NCI-H345 treated with DMSO at 0.1 percent for 48 hours (cell line): ENCODE data around the gene KCNJ14.

Experiments
- DNase-seq: peaks from one replicate; lab custom pipeline; 2025; ENCODE audit not compliant: unreplicated experiment; lab: John Stamatoyannopoulos, UW

The KCNJ14 gene

DNA sequence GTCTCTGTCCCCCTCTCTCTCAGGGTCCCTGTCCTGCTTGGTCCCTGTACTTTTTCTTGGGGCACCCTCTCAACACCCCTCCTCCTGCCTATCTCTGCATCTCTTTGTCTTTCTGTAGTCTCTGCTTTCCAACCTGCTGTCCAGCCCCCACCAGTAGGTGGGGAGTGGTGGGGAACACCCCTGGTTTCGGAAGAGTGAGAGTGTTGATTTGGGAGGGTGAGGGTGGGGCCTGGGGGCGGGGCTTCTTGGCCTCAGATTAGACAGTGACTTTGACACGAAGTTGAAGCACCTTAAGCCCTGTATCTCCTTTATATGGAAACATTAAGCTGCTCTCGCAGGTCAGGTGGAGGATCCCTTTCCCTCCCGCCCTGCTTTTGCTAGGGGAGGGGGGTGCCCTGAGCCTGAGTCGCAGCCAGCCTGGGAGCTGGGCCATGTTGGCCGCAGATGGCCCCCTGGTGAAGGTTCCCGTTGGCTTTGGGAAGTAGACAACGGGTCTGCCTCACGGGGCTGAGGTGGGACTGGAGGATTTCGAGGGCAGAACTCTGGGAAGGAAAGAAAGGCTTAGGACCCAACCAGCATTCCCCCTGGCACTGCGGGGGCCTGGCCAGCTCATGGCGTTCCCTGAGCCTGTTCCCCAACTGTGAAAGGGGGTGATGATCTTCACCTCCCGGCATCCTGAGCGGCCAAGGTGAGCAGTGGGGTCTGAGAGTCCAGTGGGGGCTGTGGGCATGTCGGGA, at the start of gene KCNJ14:
Gene KCNJ14, plus strand, starts transcription at position 404 of the 737 bp plus-strand sequence. CDS start 6,151 bp downstream, outside the sequence.
- DNase-seq = no peak

DNA sequence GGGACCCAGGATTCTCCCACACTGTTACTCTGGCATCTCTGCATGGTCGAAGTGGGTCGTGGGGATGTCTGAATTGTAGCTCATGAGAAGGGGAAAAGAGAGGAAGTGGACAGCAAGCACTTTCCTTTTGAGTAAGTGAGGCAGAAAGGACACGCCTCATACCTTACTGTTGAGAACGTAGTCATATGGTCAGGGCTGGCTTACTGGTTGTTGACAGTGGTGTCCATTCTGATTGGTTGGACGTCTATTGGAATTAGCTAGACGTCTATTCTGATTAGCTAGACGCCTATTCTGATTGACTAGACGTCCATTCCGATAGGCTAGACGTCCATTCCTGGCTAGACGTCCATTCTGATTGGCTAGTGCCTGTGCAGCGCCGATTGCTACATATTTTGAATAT, 49.5 kb upstream of the KCNJ14 start:
- no peak for DNase-seq

DNA sequence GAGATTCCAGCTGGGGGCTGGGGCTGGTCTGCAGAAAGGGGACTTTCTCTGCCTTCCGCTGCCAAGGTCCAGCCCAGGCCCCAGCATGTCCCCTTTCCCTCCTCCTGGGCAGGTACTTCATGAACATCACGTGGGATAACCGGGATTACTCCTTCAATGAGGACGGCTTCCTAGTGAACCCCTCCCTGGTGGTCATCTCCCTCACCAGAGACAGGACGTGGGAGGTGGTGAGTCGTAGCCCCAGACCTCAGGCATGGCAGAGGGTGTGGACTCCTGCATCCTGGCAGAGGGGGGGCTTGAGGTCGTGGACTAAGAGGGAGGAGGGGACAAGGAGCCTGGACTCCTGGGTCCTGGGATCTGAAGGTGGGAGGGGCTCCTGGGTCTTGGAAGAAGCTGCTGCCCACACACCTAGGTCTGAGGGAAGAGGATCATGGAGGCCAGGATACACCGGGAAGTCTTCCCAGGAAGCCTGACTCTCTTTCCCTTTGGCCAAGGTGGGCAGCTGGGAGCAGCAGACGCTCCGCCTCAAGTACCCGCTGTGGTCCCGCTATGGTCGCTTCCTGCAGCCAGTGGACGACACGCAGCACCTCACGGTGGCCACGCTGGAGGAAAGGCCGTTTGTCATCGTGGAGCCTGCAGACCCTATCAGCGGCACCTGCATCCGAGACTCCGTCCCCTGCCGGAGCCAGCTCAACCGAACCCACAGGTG, 41.3 kb upstream of the KCNJ14 start:
- no peak for DNase-seq

DNA sequence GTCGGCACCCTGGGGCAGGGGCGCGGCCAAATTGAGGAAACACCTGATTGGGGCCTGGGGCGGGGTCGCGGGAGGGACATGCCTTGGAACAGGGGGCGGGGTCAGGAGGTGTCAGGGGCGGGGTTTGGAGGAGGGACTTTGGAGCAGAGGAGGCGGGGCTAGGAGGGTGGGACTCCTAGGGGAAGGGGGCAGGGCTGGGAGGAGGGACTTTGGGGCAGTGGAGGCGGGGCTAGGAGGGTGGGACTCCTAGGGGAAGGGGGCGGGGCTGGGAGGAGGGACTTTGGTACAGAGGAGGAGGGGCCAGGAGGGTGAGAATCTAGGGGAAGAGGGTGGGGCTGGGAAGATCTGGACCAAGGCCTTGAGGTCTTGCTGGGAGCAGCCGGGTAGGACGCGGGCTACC, 40.0 kb upstream of the KCNJ14 start:
- no peak for DNase-seq

DNA sequence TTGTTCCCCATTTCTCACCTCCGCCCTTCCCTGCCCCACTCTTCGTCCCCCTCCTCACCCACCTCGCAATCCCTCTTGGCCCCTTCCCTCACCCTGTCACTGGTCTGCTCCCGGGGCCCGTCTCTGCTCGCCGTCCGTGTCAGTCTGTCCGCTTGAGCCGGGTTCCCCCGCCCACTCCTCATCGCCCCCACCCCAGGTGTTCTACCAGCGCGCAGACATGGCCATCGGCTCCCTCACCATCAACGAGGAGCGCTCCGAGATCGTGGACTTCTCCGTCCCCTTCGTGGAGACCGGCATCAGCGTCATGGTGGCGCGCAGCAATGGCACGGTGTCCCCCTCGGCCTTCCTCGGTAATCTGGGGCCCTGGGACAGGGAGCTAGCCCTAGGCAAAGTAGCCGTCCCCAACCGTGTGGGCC, 39.6 kb upstream of the KCNJ14 start:
- DNase-seq = no peak

DNA sequence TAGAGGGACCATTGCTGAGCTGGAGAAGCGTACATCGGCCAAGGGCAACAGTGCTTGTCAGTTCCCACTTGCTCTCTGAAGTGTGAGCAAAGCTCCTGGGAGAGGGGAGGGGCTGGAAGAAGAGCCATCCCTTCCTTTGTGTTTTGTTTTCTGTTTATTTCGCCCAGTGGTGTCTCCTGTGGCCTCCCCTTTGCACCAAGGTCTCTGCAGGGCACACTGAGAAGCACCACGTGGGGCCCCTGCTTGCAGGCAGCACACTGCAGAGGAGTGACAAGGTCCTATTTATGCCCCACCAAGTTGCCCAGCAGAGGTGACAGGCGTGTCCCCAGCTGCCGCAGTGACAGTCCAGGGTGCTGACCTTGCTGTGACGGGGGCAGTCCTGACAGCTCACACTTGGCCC, 38.0 kb upstream of the KCNJ14 start:
- no peak for DNase-seq

DNA sequence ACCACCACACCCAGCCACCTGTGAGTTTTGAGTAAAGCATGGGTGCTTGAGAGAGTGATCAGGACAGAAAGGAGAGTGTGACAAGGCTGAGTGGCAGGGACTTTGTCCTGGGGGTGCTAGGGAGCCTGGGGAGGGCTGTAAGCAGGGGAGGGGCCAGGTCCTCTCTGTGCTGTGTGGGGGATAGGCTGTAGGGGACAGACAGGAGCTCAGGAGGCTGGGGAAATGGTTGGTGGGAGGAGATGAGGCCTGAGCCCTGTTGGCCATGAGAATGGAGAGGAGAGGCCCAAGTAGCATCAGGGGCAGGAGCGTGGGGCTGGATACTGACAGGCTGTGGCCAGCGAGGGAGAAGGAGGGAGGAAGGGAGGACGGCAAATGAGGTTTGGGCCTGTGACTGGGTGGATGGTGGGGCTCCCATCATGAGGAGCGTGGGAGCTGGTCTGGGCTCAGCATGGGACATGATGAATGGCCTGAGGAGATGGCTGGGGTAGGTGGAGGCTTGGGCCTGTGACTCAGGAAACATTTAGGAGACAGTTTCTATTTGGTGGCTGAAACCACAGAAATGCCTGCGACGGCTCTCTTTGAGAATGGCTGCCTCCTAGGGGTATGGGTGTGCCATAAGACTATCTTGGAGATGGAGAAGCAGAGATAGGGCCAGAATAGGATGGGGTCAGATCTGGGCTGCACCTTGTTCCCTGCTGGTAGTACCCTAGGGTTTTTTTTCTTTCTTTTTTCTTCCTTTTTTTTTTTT, 36.9 kb upstream of the KCNJ14 start:
- DNase-seq = no peak

DNA sequence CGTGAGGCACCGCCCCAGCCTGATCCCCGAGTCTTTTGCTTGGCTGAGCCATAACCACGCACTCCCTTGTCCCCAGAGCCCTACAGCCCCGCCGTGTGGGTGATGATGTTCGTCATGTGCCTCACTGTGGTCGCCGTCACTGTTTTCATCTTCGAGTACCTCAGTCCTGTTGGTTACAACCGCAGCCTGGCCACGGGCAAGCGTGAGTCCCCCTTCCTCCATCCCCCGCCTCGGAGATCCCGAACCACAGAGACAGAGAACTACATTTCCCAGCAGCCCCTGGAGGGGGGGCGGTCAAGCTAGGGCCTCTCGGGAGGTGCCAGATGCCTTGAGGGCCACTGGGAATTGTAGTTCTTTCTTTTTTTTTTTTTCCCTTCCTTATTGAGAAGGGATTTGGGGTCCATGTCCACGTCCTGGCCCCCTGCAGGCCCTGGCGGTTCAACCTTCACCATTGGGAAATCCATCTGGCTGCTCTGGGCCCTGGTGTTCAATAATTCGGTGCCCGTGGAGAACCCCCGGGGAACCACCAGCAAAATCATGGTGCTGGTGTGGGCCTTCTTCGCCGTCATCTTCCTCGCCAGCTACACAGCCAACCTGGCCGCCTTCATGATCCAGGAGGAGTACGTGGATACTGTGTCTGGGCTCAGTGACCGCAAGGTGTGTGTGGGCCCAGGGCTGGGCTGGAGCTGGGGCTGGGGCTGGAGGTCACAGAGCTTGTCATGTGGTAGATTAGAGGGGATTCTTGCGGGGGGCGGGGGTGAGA, 36.0 kb upstream of the KCNJ14 start:
- no peak for DNase-seq

DNA sequence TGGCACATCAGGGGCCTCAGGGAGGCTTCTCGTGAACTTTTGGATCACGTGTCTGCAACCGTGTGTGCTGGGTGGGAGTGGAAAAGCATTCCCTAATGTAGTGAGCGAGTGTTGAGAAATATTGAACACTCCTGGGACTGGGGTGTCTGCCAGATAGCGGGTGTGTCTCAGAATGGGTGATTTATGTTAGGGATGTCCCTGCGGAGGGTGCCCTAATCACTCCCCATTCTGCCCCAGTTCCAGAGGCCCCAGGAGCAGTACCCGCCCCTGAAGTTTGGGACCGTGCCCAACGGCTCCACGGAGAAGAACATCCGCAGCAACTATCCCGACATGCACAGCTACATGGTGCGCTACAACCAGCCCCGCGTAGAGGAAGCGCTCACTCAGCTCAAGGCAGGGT, 33.8 kb upstream of the KCNJ14 start:
- DNase-seq = no peak

DNA sequence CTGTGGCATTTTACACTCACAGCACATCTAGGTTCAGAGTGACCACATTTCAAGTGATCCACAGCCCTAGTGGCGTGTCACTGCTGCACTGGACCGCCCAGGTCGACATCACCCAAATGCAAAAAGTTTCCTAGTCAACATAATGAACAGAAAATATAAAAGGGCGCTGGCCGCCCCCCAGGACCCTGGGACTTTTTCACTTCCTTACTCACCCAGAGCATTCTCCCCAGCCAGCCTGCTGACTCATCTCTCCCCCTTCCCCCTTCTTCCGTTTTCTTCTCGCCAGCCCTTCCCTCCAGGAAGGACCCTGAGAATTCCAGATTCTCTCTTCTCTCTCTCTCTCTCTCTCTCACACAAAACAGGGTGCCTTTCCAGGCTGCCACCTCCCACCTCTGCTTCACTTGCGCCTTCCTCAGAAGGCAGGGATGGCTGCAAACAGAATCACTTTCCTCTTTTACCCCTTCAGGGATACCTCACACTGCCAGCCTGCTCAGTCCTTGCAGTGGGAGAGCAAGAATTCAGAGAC, 30.6 kb upstream of the KCNJ14 start:
- no peak for DNase-seq

DNA sequence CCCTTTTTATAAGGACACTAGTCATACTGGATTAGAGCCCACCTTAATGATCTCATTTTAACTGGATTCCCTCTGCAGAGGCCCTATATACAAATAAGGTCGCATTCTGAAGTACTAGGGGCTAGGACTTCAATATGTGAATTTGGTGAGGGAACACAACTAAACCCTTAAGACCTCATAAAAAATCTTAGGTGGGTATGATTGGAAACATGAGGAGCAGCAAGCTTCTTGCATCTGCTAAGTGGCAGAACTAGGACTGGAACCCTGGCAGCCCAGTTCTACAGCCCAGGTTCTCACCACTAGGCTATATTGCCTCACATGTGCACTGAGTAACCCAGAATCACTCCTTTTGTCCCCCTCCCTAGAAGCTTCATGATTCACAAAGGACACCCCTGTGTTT, 26.7 kb upstream of the KCNJ14 start:
- DNase-seq = no peak

DNA sequence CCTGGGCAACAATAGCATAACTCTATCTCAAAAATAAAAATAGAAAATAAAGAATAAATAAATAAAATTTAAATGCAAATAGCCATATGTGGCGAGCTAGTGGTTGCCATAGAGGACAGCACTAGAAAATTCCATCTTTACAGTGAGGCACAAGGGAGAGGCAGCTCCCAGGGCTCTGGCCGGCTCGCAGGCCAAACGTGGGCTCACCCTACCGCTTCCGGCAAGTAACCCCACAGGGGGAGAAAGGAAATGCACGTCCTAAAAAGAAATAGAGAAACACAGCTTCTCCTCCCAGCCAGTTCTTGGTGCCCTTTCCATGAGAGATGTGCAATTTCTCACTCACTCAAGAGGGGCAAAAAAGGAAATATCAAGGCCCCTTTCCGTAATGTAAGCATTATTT, 22.0 kb upstream of the KCNJ14 start:
- DNase-seq = no peak

DNA sequence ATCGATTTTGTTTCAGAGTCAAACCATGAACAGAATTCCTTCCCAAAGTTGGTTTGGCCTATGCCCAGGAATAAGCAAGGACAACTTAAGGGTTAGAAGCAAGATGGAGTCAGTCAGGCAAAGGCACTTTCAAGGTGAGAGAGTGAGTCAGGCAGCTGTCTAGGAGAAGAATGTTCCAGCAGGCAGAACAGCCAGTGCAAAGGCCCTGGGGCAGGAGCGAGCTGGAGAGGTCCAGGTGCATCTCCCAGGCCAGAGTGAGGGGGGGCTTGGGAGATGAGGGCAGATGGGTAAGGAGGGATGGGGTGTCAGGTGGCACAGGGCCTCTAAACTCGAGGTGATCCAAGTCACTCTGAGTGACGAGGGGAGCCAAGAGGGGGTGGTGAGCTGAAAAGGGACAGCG, 18.8 kb upstream of the KCNJ14 start:
- DNase-seq = no peak

DNA sequence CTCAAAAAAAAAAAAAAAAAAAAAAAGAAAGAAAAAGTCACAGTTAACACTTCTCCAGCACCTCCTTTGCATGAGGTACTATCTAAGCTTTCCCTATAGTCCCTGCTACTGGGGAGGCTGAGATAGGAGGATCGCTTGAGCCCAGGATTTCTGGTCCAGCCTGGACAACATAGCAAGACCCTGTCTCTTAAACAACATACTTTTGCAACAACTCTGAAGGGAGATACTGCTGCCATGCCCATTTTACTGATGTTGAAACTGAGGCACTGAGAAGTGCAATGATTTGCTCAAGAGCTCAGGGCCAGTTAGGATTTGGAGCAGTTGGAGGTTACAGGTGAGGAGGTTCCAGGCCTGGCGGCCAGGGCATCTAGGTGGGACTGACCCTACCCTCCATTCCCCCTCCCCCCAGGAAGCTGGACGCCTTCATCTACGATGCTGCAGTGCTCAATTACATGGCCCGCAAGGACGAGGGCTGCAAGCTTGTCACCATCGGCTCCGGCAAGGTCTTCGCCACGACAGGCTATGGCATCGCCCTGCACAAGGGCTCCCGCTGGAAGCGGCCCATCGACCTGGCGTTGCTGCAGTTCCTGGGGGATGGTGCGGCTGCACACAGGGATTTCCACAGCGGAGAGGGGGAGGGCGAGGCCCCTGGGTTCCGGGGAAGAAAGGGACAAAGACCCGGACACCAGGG, 13.9 kb upstream of the KCNJ14 start:
- no peak for DNase-seq

DNA sequence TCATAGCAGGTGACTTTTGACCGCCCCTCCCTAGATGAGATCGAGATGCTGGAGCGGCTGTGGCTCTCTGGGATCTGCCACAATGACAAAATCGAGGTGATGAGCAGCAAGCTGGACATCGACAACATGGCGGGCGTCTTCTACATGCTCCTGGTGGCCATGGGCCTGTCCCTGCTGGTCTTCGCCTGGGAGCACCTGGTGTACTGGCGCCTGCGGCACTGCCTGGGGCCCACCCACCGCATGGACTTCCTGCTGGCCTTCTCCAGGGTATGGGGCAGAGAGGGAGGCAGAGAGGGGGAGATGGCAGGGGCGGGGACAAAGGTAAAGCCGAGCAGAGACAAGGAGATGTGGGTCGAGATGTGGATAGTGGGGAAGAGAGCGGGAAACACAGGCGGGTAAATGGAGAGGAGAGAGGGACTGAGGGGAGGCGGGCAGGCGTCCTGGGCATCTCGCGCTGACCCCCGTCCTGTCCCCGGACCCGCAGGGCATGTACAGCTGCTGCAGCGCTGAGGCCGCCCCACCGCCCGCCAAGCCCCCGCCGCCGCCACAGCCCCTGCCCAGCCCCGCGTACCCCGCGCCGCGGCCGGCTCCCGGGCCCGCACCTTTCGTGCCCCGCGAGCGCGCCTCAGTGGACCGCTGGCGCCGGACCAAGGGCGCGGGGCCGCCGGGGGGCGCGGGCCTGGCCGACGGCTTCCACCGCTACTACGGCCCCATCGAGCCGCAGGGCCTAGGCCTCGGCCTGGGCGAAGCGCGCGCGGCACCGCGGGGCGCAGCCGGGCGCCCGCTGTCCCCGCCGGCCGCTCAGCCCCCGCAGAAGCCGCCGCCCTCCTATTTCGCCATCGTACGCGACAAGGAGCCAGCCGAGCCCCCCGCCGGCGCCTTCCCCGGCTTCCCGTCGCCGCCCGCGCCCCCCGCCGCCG, 13.0 kb upstream of the KCNJ14 start:
- DNase-seq = no peak

DNA sequence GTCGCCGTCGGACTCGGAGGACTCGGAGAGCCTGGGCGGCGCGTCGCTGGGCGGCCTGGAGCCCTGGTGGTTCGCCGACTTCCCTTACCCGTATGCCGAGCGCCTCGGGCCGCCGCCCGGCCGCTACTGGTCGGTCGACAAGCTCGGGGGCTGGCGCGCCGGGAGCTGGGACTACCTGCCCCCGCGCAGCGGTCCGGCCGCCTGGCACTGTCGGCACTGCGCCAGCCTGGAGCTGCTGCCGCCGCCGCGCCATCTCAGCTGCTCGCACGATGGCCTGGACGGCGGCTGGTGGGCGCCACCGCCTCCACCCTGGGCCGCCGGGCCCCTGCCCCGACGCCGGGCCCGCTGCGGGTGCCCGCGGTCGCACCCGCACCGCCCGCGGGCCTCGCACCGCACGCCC, 12.1 kb upstream of the KCNJ14 start:
- DNase-seq = no peak

DNA sequence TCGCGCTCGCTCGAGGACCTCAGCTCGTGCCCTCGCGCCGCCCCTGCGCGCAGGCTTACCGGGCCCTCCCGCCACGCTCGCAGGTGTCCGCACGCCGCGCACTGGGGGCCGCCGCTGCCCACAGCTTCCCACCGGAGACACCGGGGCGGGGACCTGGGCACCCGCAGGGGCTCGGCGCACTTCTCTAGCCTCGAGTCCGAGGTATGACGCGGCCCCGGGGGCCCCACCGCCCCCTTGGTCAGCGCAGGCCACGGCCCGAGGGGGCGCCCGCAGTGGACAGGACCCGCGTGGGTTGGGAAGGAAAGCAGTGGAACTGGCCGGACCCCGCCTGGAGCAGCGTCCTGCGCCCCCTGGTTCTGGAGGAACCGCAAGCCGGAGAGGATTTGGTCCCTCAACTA, 11.6 kb upstream of the KCNJ14 start:
- no peak for DNase-seq

DNA sequence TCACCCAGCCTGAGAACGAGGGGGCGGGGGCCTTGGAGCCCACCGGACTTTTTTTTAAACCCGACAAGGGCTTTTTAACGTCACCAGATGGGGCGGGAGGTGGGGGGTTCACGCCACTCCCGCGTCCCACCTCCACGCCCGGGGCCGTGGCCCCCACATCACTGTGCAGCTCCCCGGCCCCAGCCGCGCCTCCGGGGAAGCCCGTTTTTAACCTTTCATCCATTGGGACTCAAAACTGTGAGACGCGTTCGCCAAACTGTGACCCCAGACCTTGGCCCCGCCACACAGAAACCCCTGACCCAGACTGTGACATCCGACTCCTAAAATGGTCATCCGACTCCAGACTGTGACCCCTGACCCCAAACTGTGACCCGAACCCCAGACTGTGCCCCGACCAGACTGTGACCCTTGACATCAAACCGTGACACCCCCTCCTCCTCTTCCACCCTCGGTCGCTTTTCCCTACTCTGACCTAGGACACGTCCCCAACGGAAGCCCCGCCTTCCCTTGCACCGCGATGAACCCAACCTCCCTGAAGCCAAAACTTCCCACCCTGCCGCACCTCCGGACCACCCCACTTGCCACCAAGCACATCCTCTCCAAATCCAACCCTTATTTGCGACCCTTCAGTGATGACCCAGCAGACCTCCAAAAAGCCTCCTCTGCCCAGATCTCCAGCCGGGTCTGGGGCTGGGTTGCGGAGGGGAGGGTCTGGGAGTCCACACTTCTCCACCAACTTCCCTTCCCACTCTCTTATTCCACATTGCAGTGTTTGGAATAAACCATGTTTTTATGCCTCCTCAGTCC, 11.0 kb upstream of the KCNJ14 start:
- no peak for DNase-seq

DNA sequence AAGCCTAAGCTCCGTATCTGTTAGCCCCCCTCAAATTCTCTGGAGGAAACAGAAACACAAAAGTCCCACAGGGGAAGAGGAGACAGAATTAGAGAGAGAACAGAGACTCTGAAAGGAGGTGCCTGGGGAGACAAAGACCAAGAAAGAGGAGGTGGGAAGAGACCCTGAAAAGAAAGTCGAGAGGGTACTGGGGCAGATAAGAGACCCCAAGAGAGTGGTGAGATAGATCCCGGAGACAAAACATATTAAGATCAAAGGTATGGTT, 10.5 kb upstream of the KCNJ14 start:
- no peak for DNase-seq
